GM19467 (cell line): Measurements from ENCODE around the gene CAMTA1.

Experiments
- ATAC-seq: cut with Tn5 transposase; IDR thresholded peaks from one replicate; pipeline ENCODE4 v1.9.1; 2021; ENCODE audit warnings: mild to moderate bottlenecking, moderate library complexity; ENCODE audit not compliant: unreplicated experiment

The CAMTA1 gene

DNA sequence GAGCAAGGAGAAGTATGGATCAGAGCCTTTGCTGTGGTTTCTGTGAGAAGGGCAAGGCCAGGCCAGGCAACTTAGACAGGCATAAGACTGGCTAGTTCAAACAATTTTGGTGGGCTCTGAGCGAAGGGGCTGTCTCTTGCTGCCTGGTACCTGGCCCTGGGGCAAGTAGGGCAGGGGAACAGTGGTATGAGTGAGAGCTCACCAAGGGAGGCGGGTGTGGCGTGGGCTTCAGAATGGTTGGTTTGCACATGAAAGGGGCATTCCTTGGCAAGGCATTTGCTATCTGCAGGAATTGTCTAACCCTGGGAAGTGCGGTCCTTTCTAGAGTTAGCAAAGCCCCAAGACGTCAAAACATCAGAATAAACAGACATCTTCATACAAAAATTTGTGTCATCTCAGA lies 210.5 kb downstream of the CAMTA1 start:
- no peak for ATAC-seq

DNA sequence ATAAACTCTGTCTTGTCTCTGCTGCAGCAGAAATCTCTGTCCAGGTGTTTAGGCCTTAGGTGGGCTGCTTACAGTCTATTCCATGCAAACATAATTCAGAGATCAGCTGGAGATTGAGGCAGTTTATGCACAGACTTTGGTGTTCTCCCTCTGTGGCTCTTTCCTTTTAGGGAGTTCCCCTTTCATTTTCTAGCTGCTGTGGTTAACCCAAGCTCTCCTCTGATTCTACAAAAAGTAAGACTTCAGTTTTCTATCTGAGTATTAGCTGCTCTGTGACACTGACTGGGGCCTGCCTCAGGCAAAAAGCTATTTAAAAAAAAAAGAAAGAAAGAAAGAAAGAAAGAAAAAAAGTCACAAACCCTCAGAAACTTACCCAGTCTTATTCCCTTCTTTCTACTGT lies 211.1 kb downstream of the CAMTA1 start:
- ATAC-seq = no peak

DNA sequence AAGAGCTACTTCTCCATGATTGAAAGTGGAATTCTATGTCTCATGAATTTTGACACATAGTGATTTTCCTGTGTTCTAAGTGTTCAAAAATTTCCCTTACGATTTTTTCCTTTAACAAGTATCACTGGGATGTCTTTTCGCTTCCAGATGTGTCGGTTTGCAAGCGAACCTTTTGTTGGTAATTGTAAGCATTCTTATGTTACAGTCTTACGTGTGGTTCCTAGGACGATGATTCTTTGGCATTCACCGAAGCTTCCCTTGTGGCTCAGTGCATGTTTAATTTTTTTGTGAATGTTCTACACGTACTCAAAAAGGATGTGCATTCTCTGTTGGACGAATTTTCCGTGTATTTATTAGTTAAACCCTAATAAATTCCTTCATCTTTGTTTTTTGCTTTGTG lies 211.6 kb downstream of the CAMTA1 start:
- no peak for ATAC-seq

DNA sequence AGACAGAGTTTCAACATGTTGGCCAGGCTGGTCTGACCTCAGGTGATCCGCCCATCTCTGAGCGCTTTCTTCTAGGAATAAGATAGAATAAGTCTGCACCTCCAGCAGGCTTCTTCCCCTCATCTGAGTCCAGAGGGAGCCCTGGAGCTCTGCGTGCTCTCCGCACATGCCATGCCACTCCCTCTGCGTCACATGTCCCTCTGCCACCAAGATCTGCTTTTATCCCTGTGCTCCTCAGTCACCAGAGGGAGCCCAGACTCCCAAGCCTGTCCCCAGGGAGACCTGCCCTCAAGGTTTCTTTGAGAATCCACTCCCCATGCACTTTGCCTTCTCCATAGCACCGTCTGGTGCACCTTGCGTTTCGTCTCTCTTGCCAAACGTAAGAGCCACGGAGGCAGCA lies 213.0 kb downstream of the CAMTA1 start:
- ATAC-seq = no peak

DNA sequence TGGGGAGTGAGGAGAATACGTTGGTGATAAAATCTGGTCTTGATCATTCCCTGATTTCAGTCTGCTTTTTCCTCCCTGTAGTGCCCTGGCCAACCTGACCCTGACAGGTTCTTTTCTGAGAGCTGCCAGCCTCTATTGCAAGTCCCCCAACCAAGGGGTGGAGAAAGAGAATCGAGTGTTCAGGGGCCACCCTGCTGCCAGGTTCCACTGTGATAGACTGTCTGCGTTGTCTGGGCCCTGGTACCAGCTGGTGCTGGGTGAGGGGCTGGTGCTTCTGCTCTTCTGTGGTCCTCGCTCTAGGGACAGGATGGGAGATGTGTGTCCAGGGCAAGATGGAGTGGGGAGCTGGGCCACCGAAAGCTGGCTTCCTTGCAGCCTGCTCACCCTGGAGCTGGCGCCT lies 214.6 kb downstream of the CAMTA1 start:
- ATAC-seq = no peak

DNA sequence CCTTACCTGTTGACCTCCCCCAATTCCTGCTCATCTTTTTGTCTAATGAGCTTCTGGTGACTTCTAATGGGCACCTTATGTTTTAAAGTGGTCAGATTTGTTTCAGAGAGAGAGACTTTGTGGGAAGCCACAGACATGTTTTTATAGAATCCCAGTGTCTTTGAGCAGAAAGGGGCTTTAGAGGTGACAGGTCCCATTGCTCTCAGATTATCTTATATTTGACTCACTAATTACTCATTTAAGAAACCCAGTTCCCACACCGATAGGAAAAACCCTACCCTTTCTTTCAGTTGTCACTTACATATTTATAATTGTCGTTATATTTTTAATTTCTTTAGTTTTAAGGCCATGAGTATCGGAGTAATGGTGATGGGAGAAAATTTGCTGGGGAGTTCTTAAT lies 215.5 kb downstream of the CAMTA1 start:
- ATAC-seq = no peak

DNA sequence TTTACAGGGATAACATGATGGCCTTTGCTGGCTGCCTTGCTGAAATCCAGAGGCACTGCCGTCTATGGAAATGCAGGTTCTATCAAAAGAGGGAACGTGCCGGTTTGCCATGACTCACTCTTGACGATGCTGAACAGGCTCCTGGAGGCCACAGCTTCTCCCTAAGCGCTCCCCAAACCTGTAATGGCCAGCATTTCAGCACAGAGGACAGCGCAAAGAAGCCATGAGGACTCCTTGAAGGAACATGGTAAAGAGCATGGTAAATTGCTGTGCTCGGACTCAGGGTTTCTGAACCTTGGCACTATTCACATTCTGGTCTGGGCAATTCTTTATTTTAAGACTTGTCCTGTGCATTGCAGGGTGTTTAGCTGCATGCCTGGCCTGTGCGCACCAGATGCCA lies 217.5 kb downstream of the CAMTA1 start:
- ATAC-seq = no peak

DNA sequence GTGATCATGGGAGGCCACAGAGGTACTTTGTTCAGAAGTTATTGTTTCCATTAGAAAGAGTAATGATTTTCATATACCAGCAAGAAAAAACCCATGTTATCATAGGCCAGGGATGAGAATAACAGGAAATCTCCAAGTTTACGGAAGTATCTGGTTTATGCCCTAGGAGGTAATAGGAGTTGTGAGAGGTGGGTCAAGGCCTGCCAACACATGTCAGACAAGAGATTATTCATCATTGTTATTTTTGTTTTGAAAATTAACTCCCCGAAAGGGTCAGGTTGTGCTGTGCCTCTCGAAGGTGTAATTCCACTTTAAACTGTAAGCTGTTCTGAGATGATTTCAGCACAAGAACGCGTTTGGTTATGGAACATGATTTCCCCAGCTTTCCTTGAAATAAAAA lies 218.4 kb downstream of the CAMTA1 start:
- no peak for ATAC-seq

DNA sequence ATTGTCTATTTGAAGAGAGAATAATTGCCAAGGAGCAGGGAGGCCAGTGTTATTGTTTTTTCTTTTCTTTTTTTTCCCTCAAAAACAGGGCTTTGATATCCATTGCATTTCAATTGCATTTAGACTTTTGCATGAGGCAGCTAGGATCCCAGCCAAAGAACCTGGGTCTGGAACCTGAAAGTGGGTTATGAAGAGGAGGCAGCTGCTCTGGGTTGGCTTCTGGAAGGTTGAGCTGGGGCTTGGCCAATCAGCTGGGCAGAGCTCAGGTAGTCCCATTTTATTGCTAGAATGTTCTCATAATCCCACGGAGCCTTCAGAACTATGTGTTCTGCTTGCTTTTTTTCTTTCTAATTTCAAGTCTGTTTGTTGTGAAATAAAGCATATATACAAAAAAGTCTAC lies 218.9 kb downstream of the CAMTA1 start:
- ATAC-seq = no peak

DNA sequence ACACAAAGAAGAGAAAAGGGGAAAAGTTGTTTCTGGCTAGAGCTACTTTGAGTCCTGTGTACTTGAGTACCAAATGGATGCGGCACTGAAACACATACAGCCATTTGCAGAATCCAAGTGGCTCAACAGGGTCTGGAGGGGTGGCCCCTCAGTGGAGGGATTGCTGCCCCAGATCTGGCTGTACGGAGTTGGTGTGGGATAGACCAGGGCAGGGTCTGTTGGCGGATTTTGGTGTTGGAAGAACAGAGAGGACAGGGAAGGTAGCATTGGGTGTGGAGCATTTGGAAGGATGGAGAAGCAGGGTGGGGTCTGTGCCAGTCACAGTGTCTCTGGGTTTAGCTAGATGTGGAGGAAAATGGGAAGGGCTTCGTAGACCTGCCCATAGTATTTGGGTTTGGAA lies 220.5 kb downstream of the CAMTA1 start:
- no peak for ATAC-seq

DNA sequence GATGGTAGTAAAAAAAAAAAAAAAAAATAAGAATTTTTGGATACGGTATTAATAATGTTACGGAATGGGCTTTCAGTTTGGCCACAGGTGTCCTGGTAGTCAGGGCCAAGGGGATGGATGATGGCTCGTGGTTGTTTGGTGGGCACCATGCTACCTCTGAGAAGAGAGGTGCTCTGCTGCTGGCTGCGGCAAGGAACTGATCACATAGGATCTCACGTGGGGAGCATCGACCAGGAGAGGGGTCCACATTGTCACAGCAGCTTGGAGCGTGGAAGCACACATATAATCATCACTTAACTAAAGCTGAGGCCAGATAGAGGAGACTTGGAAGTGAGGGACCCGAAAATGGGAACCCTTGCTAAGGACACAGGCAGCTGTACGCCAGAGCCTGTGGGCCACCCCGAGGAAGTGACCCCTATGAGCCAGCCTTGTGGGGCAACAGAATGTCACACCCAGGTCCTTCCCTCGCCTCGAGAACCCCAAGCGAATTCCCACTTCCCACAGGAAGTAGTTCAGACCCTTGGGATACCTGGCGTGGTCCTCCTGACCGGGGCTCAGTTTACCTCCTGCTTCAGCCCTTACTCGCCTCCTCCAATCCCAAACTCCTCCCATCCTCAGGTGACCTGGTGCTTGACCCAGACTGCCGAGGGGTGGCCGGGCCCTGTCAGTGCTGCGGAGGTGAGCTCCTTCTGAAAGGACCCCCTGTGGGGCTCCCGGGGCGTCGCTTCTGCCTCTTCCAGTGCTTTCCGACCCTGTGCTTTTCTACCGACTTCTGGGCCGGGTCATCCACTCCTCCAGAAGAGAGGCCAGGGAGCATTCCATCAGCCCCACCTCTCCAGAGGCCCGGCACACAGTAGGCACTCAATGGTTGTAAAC lies 222.0 kb downstream of the CAMTA1 start:
- ATAC-seq = no peak

DNA sequence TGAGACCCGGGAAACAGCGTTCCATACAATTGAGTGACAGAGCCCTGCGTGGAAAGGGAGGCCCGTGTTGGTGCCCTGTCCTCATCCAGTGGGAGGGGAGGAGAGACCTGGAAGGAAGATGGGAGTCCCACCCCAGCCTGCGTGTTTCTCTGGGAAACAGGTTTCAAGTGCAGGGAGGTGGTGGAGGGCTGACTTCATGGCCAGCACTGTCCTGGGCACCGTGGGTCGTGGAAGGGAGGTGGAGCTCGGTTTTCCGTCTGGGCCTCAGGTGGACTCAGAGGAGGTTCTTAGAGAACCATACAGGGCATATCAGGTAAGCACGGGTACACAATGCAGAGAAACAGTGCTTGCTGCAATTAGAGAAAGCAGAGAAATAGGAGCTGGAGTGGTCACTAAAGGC lies 222.6 kb downstream of the CAMTA1 start:
- no peak for ATAC-seq

DNA sequence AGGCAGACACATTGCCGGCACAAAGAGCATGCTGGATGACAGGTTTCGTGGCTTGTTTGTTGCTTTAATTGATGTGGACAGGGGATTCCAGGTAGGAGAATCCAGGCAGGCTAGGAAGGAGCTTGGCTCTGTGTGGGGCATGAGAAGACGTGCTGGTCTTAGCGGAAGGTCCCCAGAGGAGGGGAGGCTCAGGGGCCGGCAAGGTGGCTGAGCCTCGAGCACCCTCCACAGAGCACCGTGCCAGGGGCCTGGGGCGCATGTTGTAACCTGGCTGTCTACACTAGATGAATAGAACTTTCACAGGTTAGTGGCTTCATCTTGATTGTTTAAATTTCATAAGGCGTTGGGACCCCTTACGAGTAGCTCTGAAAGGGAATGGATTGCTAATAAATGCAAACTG lies 223.1 kb downstream of the CAMTA1 start:
- no peak for ATAC-seq

DNA sequence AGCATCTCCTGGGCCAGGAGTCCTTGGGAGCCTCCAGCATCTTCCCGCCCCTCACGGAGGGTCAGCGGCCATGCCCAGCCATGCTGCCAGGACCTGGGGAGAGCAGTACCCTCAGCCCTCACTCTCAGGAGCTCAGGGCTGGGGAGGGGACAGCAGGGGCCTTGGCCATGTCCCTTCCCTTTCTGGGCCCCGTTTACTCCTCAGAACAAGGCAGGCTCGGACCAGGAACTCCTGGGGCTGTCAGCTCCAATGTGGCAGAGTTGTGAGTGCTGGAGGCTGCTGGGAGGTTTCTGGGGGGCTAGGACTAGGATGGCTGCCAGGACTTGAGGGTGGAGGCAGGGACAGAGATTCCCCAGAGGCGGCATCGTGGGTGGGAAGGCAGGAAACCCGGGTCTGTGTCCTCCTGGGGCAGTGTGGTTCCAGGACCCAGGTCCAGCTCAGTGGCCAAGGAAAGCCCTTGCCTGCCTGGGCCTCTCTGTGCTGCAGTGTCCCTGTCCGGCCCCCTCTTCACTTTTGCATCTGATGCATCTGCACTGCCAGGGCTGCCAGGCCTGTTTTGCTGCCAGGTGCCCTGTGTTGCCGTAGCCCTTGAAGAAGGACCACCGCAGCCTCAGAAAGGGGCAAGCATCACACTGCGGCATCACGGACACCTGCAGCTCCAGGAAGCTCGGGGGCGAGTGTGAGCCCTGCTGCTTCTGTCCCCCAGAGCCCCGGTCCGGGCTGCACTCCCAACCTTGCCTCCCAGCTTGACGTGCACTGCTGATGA lies 223.9 kb downstream of the CAMTA1 start:
- no peak for ATAC-seq

DNA sequence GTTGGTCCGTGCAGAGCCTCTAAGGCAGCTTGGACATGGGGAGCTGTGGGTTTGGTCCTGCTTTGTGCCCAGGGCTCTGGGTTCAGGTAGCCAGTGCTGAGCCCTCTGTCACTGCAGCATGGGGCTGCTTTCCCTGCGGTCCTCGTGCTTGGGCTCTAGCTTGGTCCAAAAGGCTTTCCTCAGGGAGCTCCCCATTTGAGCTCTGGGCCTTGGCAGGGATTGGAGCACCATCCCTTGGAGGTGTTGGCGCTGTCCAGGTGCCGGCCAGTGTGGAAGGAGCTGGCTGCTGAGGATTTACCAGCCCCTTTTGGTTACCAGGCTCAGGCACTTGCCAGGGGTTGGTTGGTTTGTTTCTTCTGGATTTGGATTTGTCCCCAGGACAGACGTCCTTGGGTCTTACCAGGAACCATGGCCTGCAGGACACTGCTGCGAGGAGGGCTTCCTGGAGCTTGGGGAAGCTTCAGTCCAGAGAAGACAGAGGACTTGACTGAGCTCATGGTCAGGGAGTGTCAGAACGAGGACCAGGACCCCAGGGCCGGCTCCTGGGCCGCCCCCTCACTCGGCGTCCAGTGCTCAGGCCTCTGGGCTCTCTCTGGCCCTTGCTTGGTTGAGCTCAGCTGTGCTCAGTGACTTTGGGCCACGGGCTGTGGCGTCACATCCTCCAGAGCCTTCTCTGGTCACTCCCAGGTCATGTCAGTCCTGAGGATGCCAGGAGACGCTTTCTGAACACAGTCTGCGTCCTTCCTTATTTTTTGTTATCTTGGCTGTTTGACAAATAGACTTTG lies 224.7 kb downstream of the CAMTA1 start:
- ATAC-seq = no peak

DNA sequence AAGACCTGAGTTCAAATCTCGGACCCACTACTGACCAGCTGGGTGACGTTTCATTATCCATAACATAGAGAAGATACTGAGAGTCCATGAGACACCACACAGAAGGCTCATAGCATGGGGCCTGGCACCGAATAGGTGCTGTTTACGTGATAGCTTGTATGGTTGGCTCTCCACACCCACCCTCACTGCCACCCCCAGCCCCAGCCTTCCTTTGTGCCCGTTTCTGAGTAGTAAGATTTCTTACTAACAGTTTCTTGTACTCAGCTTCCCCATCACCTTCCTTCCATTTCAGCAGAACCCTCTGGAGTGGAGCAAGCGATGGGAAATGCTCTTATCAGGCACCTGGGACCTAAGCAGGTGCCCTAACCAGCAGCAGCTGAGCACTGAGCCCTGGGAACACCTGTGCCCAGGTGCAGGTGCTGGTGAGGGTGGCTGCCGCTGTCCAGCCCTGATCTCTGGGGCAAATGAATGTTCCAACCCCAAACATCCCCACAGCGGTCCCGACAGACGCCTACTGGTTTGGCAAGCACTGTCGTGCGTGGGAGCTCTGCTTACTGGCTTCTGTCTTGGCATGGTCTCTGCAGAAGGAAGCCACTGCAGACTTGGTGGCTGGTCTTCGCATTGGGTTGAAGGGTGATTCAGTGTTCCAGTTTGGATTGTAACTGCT lies 225.4 kb downstream of the CAMTA1 start:
- no peak for ATAC-seq

DNA sequence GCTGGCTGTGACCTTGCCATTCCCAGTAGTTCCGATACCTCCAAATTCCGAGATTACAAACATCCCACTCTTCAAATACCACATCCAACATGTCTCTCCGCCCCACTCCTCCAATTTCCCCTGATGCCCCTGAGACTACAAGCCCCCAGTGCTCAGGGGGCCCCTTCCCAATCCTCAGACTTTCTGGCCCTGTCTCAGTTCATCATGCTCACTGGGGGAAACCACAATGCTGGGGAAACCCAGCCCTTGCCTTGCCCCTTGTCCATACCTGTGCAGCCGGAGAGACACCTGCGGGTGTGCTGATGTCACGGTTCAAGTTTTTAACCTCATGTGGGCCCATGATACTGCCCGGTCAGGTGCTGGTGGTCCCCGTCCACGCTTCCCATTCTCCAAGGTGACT lies 226.6 kb downstream of the CAMTA1 start:
- ATAC-seq = no peak

DNA sequence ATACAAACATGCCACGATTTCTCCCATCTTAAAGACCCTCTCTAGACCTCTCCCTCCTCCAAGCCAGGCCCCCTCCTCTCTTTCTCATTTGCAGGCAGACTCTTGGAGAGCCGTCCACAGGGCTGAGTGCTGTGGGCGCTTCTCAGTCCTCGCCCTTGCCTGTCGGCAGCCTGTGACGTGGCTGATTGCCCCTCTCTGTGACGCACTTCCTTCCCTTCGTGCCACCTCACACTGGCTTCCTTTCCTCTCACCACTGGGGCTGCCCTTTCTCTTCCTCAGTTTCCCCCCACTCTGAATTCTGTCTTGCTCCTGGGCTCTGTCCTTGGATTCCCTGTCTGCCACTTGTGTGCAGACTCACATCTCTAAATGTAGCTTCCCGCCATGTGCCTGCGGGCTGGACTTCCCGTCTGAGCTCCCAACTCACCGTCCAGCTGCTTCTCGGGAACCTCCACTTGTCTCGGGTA lies 227.2 kb downstream of the CAMTA1 start:
- no peak for ATAC-seq

DNA sequence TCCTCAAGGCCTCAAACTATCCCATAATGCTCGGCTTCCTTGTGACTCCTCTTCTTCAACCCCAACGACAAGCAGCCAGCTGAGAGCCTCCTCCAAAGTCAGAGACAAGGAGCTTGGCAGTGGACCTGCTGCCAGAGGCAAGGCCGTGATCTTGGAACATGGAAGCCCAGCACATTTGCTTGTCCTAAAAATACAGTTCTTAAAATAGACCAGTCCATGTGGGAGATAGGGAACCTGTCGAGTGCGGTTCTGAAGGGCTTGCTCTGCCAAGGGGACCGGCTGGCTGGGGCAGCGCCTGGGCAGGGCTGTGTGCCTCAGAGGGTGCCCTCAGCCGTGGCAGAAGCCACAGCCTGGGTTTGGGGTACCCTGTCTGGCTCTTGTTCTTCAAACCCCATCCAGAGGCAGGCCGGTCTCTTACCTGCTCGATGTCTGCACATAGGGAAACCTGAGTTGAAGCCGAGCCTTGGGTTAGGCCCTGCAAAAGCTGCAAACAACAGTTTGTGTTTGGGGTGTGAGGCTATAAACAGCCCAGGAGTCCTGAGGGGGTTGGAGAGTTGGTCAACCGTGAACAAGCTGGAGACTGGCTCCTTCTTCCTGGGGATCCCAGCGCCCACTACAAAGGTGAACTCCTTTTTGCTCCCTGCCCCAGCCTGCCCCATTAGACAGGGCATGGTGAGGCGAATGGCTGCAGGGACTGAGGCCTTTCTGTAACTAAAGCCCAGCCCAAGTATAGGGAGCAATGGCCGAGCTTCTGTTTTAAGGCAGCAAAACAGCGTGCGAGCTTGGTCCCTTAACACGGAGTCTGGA lies 228.8 kb downstream of the CAMTA1 start:
- ATAC-seq = no peak

DNA sequence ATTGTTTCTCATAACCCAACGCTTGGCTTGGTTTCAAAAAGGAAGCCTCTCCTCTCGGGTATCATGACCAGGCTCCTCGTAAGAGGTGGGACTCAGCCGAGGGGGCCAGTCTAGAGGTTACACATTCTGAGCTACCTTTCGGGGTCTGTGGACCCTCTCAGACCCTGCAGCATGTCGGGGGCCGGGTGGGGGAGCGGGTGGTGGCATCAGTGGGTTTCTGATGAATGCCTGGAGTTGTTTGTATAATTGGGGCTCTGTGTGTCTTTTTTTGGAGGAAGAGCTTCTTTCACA lies 229.3 kb downstream of the CAMTA1 start:
- ATAC-seq = no peak
